HTERT RPE-1 (cell line): ENCODE data around the gene KATNAL1.
"Not testable (repeated sequence)": the region's sequence is repeated elsewhere in the genome, so short reads cannot be mapped to it uniquely, and the experiment has no call there.

Experiments
- in situ Hi-C: fragments of 300-500 bp; cut with MboI; formaldehyde crosslinking; loops from 4 replicates; pipeline ENCODE4 v1.14.3; 2020; ENCODE audit warnings: low sequenced_read_pairs

KATNAL1 gene

DNA sequence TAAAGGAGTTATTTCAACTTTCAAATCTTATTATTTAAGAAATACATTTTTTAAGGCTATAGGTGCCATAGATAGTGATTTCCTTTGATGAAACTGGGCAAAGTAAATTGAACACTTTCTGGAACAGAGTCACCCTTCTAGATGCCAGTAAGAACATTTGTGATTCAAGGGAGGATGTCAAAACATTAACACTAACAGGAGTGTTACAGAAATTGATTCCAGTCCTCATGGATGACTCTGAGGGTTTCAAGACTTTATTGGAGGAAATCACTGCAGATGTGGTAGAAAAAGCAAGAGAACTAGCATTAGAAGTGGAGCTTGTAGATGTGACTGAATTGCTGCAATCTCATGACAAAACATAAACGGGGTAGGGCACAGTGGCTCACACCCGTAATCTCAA, 12.2 kb downstream of the KATNAL1 start:
- in situ Hi-C loops, result no loop called here

- in situ Hi-C loops, result no loop called here
Observed at GRCh38 chr13:30294004-30294403, 13.3 kb downstream of the KATNAL1 start.

DNA sequence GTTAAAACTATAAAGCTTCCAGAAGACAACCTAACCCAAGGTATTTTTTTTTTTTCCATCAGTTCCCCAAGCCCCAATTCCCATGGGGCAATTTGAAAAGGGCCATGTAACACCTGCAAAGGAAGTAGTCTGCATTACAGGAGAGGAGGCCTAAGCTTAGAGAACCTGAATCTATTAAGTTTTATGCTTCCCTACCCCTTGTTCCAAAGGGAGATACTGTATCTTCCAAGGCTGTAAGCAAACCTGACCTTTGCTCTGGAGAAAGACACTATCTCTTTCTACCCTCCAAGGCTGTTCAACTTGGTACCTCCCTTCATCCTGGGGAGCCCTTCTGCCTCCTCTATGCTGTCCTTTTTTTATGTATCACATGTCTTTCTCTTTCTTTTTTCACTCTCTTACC, 15.0 kb downstream of the KATNAL1 start:
- in situ Hi-C loops, result no loop called here

DNA sequence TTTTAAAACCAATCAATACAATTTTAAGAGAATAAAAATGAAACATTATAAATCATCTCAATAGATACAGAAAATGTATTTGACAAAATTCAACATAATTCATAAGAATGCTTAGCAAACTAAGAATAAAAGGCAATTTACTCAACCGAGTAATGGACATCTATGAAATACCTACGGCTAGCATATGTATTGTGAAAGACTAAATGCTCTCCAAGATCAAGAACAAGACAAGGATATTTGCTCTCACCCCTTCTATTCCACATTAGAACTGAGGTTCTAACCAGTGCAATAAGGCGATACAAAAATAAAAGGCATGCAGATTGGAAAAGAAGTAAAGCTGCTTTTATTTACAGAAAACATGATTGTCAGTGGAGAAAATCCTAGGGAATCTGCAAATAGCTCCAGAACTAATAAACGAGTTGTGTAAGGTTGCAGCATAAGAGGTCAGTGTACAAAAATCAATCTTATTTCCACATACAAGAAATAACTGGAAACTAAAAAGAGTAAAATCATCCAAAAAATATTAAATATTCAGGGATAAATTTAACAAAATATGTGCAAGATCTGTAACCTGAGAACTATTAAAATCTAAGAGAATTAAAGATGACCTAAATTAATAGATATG, 16.4 kb downstream of the KATNAL1 start:
- in situ Hi-C loops, result no loop called here

DNA sequence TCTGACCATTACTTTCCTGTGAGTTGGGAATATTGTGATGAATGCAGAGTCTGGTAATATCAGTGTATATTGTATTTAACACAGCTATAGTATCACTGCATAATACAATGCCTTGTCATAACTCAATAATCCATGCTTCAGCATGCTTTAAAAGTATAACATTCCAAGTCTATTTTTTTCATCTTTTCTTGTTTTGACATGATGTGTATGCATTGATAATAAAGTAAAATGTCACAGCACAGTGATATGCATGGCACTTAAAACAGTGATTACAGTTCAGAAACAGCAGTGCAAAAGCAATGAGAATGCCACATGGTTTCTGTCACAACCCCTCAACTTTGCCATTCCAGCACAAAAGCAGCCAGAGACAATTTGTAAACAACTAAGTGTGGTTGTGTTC, 17.8 kb downstream of the KATNAL1 start:
- in situ Hi-C loops, result no loop called here

GRCh38 chr13:30286059-30286458, 21.3 kb downstream of the KATNAL1 start:
- in situ Hi-C loops, result not testable (repeated sequence)

GRCh38 chr13:30276178-30276577, 31.2 kb downstream of the KATNAL1 start:
- in situ Hi-C loops, result no loop called here

GRCh38 chr13:30274083-30274482, 33.3 kb downstream of the KATNAL1 start:
- in situ Hi-C loops, result no loop called here

DNA sequence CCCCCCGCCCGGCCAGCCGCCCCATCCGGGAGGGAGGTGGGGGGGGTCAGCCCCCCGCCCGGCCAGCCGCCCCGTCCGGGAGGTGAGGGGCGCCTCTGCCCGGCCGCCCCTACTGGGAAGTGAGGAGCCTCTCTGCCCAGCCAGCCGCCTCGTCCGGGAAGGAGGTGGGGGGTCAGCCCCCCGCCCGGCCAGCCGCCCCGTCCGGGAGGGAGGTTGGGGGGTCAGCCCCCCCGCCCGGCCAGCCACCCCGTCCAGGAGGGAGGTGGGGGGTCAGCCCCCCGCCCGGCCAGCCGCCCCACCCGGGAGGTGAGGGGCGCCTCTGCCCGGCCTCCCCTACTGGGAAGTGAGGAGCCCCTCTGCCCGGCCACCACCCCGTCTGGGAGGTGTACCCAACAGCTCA, 37.3 kb downstream of the KATNAL1 start:
- in situ Hi-C loops, result not testable (repeated sequence)

DNA sequence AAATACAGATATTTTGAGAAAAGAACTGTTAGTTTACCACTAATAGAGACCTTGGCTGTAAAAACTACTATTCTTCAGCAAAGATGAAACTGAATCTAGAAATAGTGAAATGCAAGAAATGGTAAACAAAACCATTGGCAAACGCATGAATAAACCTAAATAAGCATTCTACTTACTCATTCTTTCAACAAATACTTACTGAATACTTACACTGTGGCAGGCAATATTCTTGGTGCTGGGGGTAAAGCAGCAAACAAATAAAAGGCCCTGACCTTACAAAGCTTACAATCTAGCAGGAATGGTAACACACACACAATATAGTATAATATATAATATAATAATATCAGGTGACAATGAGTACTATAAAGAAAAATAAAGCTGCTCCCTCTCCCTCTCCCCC, 38.7 kb downstream of the KATNAL1 start:
- in situ Hi-C loops, result no loop called here

- in situ Hi-C loops, result no loop called here
Observed at GRCh38 chr13:30266756-30267155, 40.6 kb downstream of the KATNAL1 start.

DNA sequence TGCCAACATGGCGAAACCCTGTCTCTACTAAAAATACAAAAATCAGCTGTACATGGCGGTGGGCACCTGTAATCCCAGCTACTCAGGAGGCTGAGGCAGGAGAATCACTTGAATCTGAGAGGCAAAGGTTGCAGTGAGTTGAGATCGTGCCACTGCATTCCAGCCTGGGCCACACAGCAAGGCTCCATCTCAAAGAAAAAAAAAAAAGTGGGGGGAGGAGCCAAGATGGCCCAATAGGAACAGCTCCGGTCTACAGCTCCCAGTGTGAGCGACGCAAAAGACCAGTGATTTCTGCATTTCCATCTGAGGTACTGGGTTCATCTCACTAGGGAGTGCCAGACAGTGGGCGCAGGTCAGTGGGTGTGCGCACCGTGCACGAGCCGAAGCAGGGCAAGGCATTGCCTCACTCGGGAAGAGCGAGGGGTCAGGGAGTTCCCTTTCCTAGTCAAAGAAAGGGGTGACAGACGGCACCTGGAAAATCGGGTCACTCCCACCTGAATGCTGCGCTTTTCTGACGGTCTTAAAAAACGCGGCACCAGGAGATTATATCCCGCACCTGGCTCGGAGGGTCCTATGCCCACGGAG, 48.1 kb downstream of the KATNAL1 start:
- in situ Hi-C loops, result not testable (repeated sequence)

GRCh38 chr13:30257468-30258099, 49.8 kb downstream of the KATNAL1 start:
- in situ Hi-C loops, result no loop called here

- in situ Hi-C loops, result no loop called here
Observed at GRCh38 chr13:30256713-30257467, 50.5 kb downstream of the KATNAL1 start.

DNA sequence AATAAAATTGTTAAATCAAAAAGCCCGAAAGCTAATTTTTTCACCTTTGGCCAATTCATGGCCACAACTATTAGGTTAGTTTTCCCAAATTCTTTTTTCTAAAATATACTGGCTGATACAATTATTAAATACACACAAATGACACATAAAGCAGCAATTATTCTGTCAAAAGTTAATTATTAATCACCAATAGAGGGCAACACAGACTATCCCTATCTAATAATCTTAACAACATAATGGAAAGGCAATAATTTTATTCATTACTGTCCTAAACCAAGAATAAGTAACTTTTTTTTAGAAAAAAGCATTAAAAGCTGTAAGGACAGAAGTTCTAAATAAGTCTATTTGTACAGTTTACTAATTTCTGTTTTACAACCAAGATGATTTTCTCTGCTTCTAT, 51.7 kb downstream of the KATNAL1 start:
- in situ Hi-C loops, result no loop called here

DNA sequence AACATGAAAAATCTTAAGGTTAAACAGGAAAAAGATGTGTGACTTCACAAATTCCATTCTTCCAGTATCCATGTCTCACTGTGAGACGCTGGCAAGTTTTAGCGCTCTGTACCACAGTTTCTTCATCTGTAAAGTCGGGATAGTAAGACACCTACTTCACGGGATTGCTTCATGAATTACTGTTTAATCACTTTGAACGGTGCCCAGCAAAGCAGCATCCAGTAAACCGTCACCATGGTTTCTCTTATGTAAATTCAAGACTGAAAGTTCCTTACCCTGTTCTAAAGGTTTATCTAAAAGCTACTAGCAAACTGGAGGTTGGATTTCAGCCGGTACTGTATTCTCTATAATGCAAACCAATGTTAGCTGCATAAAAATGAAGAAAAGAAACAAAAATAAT, 53.5 kb downstream of the KATNAL1 start:
- in situ Hi-C loops, result no loop called here

DNA sequence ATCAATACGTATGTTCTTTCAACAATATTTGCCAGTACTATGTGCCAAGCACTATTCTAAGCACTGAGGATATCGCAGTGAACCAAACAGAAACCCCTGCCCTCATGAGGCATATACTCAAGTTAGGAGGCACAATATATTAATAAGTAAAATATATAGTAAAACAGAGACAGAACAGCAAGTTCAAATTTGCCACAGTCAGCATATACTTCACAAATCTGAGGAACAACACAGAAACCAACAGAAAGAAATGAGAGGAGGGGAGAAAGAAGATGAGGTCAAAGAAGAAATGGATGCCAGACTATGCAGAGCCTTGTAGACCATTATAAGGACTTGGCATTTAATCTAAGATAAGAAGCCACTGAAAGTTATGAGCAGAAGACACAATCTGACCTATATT, 59.9 kb downstream of the KATNAL1 start:
- in situ Hi-C loops, result no loop called here

DNA sequence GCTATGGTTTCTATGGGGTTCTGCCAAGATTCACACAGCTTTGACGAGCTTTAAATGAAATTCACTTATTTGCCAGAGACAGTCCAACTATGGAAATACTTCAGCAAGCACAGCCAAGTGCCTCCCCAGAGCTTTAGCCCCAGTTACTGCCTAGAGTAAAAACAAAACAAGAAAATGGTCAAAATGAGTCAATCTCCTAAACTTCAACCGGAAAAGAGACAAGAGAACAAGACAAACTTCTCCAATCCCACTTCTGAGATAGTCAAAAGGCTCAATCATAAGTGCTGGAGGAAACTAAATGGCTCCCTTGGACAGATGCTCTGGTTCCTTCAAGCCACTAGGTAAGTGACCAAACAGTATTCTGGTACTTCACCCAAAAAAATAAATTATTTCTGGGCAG, 65.8 kb downstream of the KATNAL1 start:
- in situ Hi-C loops, result no loop called here

- in situ Hi-C loops, result no loop called here
Observed at GRCh38 chr13:30240608-30241007, 66.7 kb downstream of the KATNAL1 start.

DNA sequence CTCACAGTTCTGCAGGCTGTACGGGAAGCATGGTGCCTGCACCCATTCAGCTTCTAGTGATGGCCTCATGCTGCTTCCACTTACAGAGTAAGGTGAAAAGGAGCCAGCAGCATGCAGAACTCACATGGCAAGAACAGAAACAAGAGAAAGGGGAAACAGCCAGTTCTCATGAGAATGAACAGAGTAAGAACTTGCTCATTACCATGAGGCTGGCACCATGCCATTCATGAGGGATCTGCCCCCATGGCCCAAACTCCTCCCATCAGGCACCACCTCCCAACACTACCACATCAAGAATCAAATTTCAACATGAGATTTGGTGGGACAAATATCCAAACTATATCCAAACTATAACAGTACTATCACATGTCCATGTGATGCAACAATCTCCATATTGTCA, 72.1 kb downstream of the KATNAL1 start:
- in situ Hi-C loops, result no loop called here

GRCh38 chr13:30234619-30235162, 72.7 kb downstream of the KATNAL1 start:
- in situ Hi-C loops, result no loop called here

GRCh38 chr13:30224732-30225131, 82.6 kb downstream of the KATNAL1 start:
- in situ Hi-C loops, result no loop called here
